ENCODE data around the gene RPS14.
A peak's percentile ranks its signal among the peaks of the same experiment; 100 is the strongest.

Gene RPS14

GRCh38 chr5:150449517-150450339 is at the start of gene RPS14:
TSS of gene RPS14 (minus strand) at chr5:150449739. CDS start at chr5:150447733, 2,006 bp downstream.
- DNase-seq: peak; percentile 95 to 96

DNA sequence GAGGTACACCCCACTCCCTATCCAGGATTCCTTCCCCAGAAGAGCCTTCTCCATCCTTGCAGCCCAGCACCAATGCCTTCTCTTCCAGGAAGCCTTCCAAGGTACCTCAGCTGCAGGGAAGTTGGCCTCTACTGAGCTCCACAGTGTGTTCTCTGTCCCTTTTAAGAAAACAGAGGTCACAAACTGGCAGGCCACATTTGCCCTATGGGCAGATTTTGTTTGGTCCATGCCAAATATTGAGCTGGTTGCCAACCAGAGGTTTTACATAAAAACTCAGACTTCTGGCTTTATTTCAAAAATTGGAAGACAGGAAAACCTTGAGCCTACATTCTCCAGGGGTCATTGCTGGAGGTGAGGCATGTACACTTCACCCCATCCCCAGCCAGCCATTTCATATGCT is 49.4 kb upstream of the RPS14 start:
- DNase-seq: no peak

DNA sequence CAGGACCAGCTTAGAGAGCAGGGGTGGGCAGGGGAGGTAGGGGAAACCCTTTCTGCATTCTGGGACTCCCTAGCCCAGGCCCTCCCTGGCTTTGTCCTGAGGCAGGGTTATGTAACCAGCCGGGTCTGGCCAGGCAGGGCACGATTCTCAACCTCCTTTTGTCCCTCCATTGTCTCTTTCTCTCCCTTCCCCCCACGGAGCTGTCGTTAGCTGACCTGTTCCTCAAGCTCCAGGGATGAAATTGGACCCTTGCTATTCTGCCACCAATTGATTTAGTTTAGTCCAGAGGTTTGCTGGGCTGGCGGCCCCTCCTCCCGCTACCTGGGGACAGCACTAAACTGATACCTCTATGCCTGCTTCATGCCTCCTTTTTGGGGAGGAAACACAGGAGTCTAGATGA is 49.0 kb upstream of the RPS14 start:
- DNase-seq: no peak

GRCh38 chr5:150497989-150498317 is 48.4 kb upstream of the RPS14 start:
- no peak for DNase-seq

GRCh38 chr5:150497274-150497988 is 47.9 kb upstream of the RPS14 start:
- DNase-seq: no peak

DNA sequence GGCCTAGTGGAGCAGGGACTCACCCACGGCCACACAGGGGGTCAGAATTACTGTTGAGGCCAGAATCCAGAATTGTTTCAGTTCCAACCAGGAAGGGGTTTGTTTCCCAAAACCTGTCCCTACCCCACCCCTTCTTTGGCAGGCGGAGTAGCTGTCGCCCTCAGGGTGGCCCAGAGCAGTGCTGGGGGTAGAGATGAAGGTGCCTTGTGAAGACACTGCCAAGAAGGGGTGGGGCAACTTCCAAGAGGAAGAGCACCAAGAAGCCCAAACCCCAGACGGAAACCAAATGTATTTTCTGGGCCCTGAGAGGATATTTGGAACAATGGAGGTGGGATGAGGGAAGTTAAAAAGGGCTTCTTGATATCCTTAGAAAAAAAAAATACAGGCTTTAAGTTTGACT is 47.0 kb upstream of the RPS14 start:
- no peak for DNase-seq

- DNase-seq: no peak
Measured at GRCh38 chr5:150496098-150496497, 46.6 kb upstream of the RPS14 start.

DNA sequence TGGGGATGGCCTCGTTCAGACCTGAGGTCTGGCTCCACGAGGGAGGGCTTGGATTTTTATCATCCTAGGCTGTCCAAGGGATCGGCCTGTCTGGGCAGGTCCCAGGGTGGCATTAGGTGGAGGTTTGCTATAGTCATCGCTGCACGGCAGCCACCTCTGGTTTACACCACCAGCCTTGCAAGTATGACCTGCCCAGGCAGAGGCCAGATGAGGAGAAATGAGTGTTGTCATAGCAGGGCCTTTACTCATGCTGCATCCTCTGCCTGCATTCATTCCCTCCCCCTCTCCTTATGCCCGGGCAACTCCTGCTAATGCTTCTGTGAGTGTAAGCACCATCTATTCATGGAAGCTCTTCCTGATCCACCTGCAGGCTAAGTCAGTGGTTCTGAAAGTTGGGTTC is 43.1 kb upstream of the RPS14 start:
- no peak for DNase-seq

DNA sequence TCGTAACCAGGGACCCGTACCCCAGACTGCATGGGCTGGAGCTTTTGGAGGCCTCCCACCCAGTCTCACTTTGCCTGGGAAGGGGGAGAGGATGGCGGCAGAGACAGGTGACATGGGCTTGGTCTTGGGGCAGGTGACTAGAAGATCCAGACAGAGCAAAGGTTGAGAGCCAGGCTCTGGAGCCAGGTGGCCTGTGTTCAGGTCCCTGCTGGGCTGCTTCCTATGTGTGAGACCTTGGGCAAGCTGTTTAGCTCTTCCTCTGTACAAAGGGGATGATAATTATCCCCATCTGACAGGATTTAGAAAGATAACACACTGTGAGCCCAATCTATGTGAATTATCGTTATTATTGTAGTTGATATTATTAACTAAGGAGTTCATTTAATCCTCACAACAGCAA is 42.3 kb upstream of the RPS14 start:
- DNase-seq: no peak

GRCh38 chr5:150490754-150491153 is 41.2 kb upstream of the RPS14 start:
- no peak for DNase-seq

DNA sequence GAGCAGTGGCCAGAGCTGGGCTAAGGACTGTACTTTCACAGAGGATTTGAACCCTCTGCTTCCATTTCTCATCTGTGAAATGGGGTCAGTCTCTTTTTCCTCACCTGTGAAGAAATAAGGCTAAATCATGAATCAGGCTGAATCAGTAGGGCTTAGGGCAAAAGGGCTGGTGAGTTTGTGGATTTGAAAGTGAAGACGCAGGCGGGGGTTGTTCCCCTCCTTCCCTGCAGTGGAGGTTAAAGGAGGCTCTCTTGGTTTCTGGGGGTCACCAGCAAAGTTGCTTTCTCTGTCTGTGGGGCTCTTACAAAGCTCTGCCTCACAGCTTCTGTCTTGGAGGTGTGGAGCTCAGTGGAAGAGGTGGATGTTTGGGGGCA is 40.7 kb upstream of the RPS14 start:
- DNase-seq: no peak

- no peak for DNase-seq
Measured at GRCh38 chr5:150489360-150490295, 40.1 kb upstream of the RPS14 start.

- no peak for DNase-seq
Measured at GRCh38 chr5:150488519-150489359, 39.2 kb upstream of the RPS14 start.

DNA sequence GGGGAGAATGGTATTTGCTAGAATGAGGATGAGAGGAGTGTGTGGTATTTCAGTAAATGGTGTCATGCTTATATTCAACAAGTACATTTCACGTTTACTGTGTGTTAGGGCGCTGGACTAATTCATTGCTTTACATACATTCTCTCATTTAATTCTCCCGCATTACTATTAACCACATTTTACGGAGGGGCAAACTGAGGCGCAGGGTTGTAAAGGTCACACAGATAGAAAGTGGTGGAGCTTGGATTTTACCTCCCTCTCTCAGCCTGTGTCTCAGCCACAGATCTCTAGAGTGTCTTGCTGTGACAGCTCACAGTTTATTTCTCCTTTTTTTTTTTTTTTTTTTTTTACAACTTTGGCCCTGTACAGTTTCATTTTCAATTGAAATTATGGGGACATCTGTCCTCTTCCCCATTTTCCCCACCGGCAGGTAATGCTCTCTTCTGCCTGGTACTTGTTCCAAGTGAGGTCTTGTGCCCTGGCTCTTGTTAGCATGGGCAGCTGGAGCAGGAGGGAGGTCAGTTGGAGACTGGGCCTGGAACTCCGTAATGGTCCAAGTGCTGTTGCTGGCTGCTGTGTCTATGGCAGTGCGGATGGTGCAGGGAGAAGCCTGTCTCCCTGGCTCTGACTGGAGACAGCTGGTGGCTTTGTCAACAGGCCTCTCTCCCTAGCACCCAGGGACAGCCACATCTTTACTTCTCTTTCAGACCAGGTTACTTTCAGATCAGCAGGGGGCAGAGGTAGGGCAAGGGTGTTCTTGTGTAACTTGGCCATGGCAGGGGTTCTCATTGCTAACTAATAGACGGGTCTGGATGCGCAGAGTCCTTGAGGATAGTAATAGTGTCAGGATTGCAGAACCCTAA is 37.9 kb upstream of the RPS14 start:
- no peak for DNase-seq

GRCh38 chr5:150486402-150487198 is 37.1 kb upstream of the RPS14 start:
- peak; percentile 66 to 71 for DNase-seq

GRCh38 chr5:150485693-150486401 is 36.3 kb upstream of the RPS14 start:
- DNase-seq: peak; percentile 49 to 64

DNA sequence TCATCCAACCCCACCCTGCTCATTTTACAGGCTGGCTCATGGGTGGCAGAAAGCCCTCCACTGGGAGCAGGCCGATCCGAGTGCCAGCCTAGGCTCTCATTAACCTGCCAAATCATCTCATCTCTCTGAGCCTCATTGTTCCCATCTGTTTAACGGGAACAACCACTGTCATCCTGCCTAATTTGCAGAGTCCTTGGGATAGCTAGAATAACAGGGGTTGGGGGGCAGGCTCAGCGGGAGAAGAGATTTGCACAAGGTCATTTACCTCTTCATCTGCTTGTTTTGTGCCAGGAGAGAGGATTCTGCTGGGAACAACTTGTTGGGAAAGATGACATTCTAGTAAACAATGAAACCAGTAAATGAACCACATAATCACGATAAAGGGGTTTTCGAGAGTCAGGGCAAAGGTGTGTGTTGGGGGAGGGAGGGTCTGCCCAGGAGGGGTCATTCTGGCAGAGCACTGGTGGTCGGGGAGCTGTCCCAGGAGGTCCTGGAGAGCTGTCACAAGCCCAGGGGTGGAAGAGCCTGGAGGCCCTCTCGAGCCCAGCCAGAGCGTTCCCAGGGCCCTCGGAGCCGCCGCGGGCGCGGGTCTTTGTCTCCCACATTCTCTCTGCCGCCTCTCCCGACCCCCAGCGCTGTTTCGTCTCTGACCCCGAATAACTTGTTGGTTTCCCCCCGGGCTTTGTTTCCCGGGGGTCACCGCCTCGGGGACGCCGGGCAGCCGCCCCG is 35.6 kb upstream of the RPS14 start:
- no peak for DNase-seq

GRCh38 chr5:150481972-150482406 is 32.5 kb upstream of the RPS14 start:
- no peak for DNase-seq

DNA sequence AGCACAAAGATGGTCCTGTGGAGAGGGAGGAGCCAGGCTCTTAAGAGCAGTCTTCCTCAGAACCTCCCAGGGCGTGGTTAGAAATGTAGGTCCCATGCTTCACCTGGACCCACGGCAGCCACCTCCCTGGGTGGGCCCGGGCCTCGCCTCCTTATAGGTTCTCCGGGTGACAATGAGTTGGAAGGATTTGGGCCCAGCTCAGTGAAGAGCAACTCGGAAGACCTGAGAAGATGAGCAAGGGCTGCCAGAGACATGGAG is 32.1 kb upstream of the RPS14 start:
- no peak for DNase-seq
